Smooth muscle cell (in vitro differentiated cells): ENCODE results near the gene SMARCC2. TPM values are rescaled to one million over a fixed set of nuclear protein-coding genes. Genes with fewer than 3 reads are reported as not detected.

Experiments used
- DNase-seq: peaks from one replicate; lab custom pipeline; 2025; ENCODE audit not compliant: unreplicated experiment; lab: John Stamatoyannopoulos, UW
- H2AFZ ChIP-seq: fragments of 200-600 bp; sonication (generic); 2 replicates; pipeline ENCODE4 v1.6.0; 2016; ENCODE audit warnings: antibody characterized with exemption, low read depth, mild to moderate bottlenecking
- H3F3A ChIP-seq: fragments of 200-600 bp; sonication (generic); 2 replicates; pipeline ENCODE4 v1.6.0; 2017; ENCODE audit warnings: antibody characterized with exemption, low read depth
- H3K27ac ChIP-seq: fragments of 200-600 bp; sonication (generic); 2 replicates; pipeline ENCODE4 v1.5.1; 2016; ENCODE audit warnings: low read depth, mild to moderate bottlenecking
- H3K27me3 ChIP-seq: fragments of 200-600 bp; sonication (generic); 2 replicates; pipeline ENCODE4 v1.6.1; 2016; ENCODE audit warnings: low read depth, mild to moderate bottlenecking
- H3K36me3 ChIP-seq: fragments of 200-600 bp; sonication (generic); 2 replicates; pipeline ENCODE4 v1.5.1; 2016; ENCODE audit warnings: low read depth
- H3K4me1 ChIP-seq: fragments of 200-600 bp; sonication (generic); 2 replicates; pipeline ENCODE4 v1.5.1; 2016; ENCODE audit warnings: low read depth
- H3K4me2 ChIP-seq: fragments of 200-600 bp; sonication (generic); 2 replicates; pipeline ENCODE4 v1.6.0; 2016; ENCODE audit warnings: mild to moderate bottlenecking
- H3K4me3 ChIP-seq: fragments of 200-600 bp; sonication (generic); 2 replicates; pipeline ENCODE4 v1.5.1; 2016; ENCODE audit warnings: mild to moderate bottlenecking
- H3K79me2 ChIP-seq: fragments of 200-600 bp; sonication (generic); 2 replicates; pipeline ENCODE4 v1.6.0; 2016; ENCODE audit warnings: low read depth, mild to moderate bottlenecking
- H3K9ac ChIP-seq: fragments of 200-600 bp; sonication (generic); 2 replicates; pipeline ENCODE4 v1.6.0; 2016; ENCODE audit warnings: low read depth
- H3K9me3 ChIP-seq: fragments of 200-600 bp; sonication (generic); replicated peaks from 2 replicates; pipeline ENCODE4 v1.5.1; 2016; ENCODE audit warnings: low read depth
- H4K20me1 ChIP-seq: fragments of 200-600 bp; sonication (generic); 2 replicates; pipeline ENCODE4 v1.6.0; 2016; ENCODE audit warnings: low read depth
- WGBS: methylation state at CpG from one replicate; pipeline ENCODE4 v1.1.7; 2016; ENCODE audit warnings: low lambda C conversion rate; 5-methylcytosine and 5-hydroxymethylcytosine counted together
- polyA plus RNA-seq: library from polyadenylated mRNA; unstranded; fragments of >200 nt; fragmentation: Nextera tagmentation; extraction: Ambion mirVana; gene quantifications from 2 replicates; pipeline ENCODE4 v1.2.1, GENCODE V29; 2016
- total RNA-seq: library from RNA; depleted of rRNA; stranded (reverse); fragments of >200 nt; gene quantifications from 2 replicates; pipeline ENCODE4 v1.2.3, GENCODE V29; 2014
- TF ChIP-seq, protein P1 (sequence below): fragments of 200-600 bp; sonication (generic); IDR thresholded peaks from 2 replicates; pipeline ENCODE4 v1.5.1; 2017; ENCODE audit warnings: borderline replicate concordance, mild to moderate bottlenecking, antibody characterized with exemption; ENCODE audit not compliant: insufficient read depth, poor library complexity, severe bottlenecking

Gene SMARCC2
- total and polyA plus RNA-seq, 2 experiments from 2014 or later = 32.2 to 43.8 TPM

DNA sequence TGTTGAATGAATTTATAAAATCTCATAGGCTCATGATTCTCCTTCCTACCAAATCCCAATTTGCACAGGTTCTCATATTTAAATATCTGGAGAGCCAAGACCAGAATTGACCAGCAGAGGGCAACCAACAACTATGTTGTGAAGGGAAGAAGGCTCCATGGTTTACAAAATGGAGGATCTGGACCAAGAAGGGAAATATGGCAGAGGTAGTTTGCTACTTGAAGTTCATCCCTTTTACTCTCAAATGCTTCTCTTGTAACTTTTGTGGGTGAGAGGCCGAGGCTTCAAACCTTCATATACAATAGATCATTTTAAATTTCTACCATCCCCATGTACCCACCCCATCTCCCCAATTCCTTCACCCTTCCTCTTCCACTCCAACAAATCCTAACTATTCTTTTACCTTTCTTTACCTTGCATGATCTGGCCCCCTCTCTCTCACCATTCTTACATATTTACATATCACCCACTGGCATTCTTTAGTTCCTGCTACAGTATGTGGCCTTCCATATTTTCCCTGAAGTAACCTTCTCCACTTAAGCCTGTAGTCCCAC is 3.8 kb upstream of the SMARCC2 start:
- Histone ChIP-seq H3K27ac (no peak overlapping the region), H3K4me2 (no peak overlapping the region), H2AFZ (peak overlapping the region; percentile 34), H3K9ac (no peak overlapping the region), H3K4me1 (peaks cover 3% of the 10 kb centered on the region), H4K20me1 (peaks cover 3% of the 10 kb centered on the region), H3K36me3 (no peaks in the 10 kb centered on the region), H3K4me3 (no peak overlapping the region), H3K9me3 (no peaks in the 10 kb centered on the region), H3K79me2 (peaks cover 8% of the 10 kb centered on the region), H3K27me3 (no peaks in the 10 kb centered on the region), H3F3A (peaks cover 11% of the 10 kb centered on the region)
- WGBS = 31% methylated on average over 1 of the region's 1 CpG
- no peak for DNase-seq
- TF ChIP-seq, protein P1, sequence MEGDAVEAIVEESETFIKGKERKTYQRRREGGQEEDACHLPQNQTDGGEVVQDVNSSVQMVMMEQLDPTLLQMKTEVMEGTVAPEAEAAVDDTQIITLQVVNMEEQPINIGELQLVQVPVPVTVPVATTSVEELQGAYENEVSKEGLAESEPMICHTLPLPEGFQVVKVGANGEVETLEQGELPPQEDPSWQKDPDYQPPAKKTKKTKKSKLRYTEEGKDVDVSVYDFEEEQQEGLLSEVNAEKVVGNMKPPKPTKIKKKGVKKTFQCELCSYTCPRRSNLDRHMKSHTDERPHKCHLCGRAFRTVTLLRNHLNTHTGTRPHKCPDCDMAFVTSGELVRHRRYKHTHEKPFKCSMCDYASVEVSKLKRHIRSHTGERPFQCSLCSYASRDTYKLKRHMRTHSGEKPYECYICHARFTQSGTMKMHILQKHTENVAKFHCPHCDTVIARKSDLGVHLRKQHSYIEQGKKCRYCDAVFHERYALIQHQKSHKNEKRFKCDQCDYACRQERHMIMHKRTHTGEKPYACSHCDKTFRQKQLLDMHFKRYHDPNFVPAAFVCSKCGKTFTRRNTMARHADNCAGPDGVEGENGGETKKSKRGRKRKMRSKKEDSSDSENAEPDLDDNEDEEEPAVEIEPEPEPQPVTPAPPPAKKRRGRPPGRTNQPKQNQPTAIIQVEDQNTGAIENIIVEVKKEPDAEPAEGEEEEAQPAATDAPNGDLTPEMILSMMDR = peak; percentile 88

DNA sequence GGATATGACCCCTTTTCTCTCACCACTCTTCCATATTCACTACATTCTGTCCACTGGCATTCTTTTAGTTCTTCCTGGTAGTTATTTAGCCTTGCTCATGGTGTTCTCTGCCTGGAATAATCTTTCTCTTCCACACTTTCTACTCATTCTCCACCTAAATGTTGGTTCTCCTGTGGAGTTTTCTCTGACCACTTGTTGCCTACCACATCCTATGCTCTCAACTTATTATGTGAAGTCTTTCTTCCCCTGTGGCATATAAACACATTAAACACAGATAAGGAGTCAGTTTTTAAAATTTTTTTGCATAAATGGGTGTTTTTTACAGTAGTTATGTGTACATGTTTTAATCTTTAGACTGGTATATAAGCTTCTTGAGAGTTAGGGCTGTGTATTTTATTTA is 3.3 kb upstream of the SMARCC2 start:
- peaks cover 8% of the 10 kb centered on the region for H3F3A ChIP-seq
- no peaks in the 10 kb centered on the region for H3K9me3 ChIP-seq
- H3K4me1 ChIP-seq = peaks cover 7% of the 10 kb centered on the region
- H2AFZ ChIP-seq = no peak overlapping the region
- no peak for DNase-seq
- H3K36me3 ChIP-seq = no peaks in the 10 kb centered on the region
- H3K4me2 ChIP-seq = no peak overlapping the region
- no peak overlapping the region for H3K27ac ChIP-seq
- no peak overlapping the region for H3K9ac ChIP-seq
- peaks cover 8% of the 10 kb centered on the region for H4K20me1 ChIP-seq
- TF ChIP-seq, protein P1 = no peak
- H3K4me3 ChIP-seq = no peak overlapping the region
- no peaks in the 10 kb centered on the region for H3K27me3 ChIP-seq
- H3K79me2 ChIP-seq = peaks cover 13% of the 10 kb centered on the region

DNA sequence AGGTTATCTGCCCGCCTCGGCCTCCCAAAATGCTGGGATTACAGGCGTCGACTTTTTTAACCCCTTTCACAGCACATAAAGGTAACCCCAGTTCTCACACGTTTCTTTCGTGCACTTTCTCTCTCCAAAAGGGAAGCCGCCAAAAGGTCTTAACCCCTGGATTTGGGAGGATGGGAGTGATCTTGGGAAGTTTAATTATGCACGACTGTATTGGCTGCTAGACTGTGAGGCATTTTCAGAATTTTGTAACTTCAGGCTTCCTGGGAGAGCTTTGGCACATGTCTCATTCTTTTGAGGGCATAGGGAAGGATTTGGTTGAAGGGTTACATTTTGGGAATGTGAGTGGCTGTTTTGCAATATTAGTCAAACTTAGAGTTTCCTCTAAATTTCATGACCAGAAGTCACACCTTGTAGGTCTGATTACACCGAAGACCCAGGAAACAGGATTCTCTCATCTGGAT is 1.4 kb upstream of the SMARCC2 start:
- no peak overlapping the region for H3K9ac ChIP-seq
- DNase-seq = no peak
- no peaks in the 10 kb centered on the region for H3K27me3 ChIP-seq
- no peaks in the 10 kb centered on the region for H3K36me3 ChIP-seq
- H4K20me1 ChIP-seq = peaks cover 20% of the 10 kb centered on the region
- H3K9me3 ChIP-seq = no peaks in the 10 kb centered on the region
- peak overlapping the region; percentile 92 for H3K4me3 ChIP-seq
- 30% methylated on average over 9 of the region's 9 CpGs for WGBS
- TF ChIP-seq, protein P1 = no peak
- H3K27ac ChIP-seq = peak overlapping the region; percentile 5
- peaks cover 7% of the 10 kb centered on the region for H3K4me1 ChIP-seq
- H3K79me2 ChIP-seq = peaks cover 30% of the 10 kb centered on the region
- H3F3A ChIP-seq = peaks cover 3% of the 10 kb centered on the region
- peak overlapping the region; percentile 97 for H3K4me2 ChIP-seq
- no peak overlapping the region for H2AFZ ChIP-seq

DNA sequence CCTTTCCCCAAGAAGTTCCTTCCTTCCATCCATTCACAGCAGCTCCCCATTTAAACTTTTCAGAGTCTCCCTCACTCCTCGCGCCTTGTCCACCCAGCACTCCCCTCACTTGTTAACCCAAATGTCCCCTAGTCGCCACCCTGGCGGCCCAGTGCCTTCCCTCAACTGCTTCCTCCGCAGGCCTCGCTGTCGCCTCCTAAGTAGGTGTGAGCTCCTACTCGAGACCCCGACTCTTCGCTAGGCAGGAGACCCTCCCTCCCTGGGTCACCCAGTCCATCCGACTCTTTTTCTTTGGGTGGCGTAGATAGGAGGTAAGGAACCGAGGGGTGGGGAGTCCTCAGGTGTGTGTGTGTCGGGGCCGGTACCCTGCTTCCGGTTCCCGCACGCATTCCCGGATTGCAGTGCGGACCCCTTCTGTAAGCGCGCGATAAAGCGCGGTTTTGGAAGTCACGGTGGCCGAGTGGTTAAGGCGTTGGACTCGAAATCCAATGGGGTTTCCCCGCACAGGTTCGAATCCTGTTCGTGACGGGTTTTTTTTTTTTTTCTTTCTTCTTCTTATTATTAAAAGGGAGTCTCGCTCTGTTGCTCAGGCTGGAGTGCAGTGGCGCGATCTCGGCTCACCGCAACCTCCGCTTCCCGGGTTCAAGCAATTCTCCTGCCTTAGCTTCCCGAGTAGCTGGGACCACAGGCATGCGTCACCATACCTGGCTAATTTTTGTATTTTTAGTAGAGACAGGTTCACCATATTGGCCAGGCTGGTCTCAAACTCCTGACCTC is 823 bp upstream of the SMARCC2 start:
- WGBS = 2% methylated on average over 42 of the region's 42 CpGs
- peaks cover 3% of the 10 kb centered on the region for H3F3A ChIP-seq
- peaks cover 7% of the 10 kb centered on the region for H3K4me1 ChIP-seq
- peaks cover 31% of the 10 kb centered on the region for H3K79me2 ChIP-seq
- no peaks in the 10 kb centered on the region for H3K36me3 ChIP-seq
- H3K4me2 ChIP-seq = peak overlapping the region; percentile 97
- H3K4me3 ChIP-seq = peak overlapping the region; percentile 92
- H3K27ac ChIP-seq = peak overlapping the region; percentile 75
- peak; percentile 69 for DNase-seq
- H3K27me3 ChIP-seq = no peaks in the 10 kb centered on the region
- TF ChIP-seq, protein P1 = no peak
- H3K9me3 ChIP-seq = no peaks in the 10 kb centered on the region
- H2AFZ ChIP-seq = peak overlapping the region; percentile 96
- H3K9ac ChIP-seq = peak overlapping the region; percentile 77
- H4K20me1 ChIP-seq = peaks cover 20% of the 10 kb centered on the region
